DND-41 (cell line): ENCODE measurements around the gene KRT84.

ENCODE experiments used
- EZH2 ChIP-seq: IDR thresholded peaks from 3 replicates; pipeline ENCODE4 v1.6.1; 2012; ENCODE audit warnings: borderline replicate concordance, low read depth, mild to moderate bottlenecking, moderate library complexity, low read length, inconsistent platforms; ENCODE audit not compliant: severe bottlenecking
- TF ChIP-seq, protein P1 (sequence below): IDR thresholded peaks from 2 replicates; pipeline ENCODE4 v1.5.1; 2012; ENCODE audit warnings: borderline replicate concordance, low read length, moderate library complexity, mild to moderate bottlenecking; ENCODE audit not compliant: poor library complexity, severe bottlenecking; ENCODE audit errors: extremely low read depth

DNA sequence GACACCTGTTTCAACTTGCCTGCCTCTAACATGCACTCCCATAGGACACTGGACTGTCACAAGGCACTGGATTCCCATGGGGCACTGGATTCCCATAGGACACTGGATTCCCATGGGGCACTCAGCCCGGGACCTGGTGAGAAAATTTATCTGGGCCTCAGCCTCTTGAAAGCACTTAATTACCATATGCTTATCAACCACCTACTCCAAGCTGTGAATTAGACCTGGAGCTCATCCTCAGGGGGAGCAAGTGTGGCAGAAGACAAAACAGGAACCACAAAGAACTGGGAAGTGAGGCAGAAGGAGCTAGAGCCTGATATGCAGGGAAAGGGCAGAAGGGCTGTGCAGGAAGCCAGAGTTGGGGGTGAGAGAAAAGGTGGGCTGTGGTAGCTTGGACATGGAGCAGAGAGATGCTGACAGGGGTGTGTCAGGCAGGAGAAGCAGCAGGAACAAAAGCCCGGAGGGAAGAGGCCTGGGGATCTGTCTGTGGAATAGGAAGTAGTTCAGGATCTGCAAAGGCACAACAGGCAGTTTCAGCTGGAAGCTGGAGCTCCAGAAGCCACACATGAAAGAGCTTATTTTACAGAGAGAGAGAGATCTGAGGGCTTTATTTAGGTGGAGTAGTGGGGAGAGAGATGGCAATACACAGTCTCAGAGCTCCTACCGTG is 17.6 kb upstream of the KRT84 start:
- TF ChIP-seq, protein P1, sequence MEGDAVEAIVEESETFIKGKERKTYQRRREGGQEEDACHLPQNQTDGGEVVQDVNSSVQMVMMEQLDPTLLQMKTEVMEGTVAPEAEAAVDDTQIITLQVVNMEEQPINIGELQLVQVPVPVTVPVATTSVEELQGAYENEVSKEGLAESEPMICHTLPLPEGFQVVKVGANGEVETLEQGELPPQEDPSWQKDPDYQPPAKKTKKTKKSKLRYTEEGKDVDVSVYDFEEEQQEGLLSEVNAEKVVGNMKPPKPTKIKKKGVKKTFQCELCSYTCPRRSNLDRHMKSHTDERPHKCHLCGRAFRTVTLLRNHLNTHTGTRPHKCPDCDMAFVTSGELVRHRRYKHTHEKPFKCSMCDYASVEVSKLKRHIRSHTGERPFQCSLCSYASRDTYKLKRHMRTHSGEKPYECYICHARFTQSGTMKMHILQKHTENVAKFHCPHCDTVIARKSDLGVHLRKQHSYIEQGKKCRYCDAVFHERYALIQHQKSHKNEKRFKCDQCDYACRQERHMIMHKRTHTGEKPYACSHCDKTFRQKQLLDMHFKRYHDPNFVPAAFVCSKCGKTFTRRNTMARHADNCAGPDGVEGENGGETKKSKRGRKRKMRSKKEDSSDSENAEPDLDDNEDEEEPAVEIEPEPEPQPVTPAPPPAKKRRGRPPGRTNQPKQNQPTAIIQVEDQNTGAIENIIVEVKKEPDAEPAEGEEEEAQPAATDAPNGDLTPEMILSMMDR: no peak
- no peak for TF ChIP-seq EZH2
